HFFc6 (cell line): ENCODE measurements around the gene MPZL1. TPM values are rescaled to one million over a fixed set of nuclear protein-coding genes. Genes with fewer than 3 reads are reported as not detected.

Experiments used
- DNase-seq: peaks from one replicate; pipeline ENCODE4 v3.0.0-alpha.2; 2018
- H3K27ac Mint-ChIP-seq: 2 replicates; pipeline ENCODE4 v1.8.0; 2020; ENCODE audit warnings: mild to moderate bottlenecking, mixed read lengths
- H3K27me3 Mint-ChIP-seq: 2 replicates; pipeline ENCODE4 v1.8.0; 2021; ENCODE audit warnings: mild to moderate bottlenecking, moderate library complexity, mixed read lengths; ENCODE audit not compliant: insufficient read depth
- H3K36me3 Mint-ChIP-seq: 2 replicates; pipeline ENCODE4 v1.8.0; 2021; ENCODE audit warnings: low read depth, mixed read lengths
- H3K4me1 Mint-ChIP-seq: 2 replicates; pipeline ENCODE4 v1.8.0; 2020; ENCODE audit warnings: low read depth, mixed read lengths
- H3K4me3 Mint-ChIP-seq: 2 replicates; pipeline ENCODE4 v1.8.0; 2020; ENCODE audit warnings: mild to moderate bottlenecking, moderate library complexity, mixed read lengths
- H3K9me3 Mint-ChIP-seq: 2 replicates; pipeline ENCODE4 v1.8.0; 2020; ENCODE audit warnings: mild to moderate bottlenecking, mixed read lengths
- CTCF ChIP-seq: fragments of 200-600 bp; sonication (generic); IDR thresholded peaks from 2 replicates; pipeline ENCODE4 v1.5.0; 2021; ENCODE audit warnings: antibody characterized with exemption, mild to moderate bottlenecking
- total RNA-seq, 6 experiments: library from RNA; stranded (reverse); fragmentation: NEBNext Ultra II Directional; extraction: Animal tissue kit (Norgen Biotek cat#: 25700); gene quantifications; 2 replicates in 1 of 6; 3 replicates in 5 of 6; pipeline ENCODE4 v1.2.3, GENCODE V29; 2021

The MPZL1 gene
- total RNA-seq, 6 experiments from 2014 or later, result 147 to 188 (median 183) TPM

DNA sequence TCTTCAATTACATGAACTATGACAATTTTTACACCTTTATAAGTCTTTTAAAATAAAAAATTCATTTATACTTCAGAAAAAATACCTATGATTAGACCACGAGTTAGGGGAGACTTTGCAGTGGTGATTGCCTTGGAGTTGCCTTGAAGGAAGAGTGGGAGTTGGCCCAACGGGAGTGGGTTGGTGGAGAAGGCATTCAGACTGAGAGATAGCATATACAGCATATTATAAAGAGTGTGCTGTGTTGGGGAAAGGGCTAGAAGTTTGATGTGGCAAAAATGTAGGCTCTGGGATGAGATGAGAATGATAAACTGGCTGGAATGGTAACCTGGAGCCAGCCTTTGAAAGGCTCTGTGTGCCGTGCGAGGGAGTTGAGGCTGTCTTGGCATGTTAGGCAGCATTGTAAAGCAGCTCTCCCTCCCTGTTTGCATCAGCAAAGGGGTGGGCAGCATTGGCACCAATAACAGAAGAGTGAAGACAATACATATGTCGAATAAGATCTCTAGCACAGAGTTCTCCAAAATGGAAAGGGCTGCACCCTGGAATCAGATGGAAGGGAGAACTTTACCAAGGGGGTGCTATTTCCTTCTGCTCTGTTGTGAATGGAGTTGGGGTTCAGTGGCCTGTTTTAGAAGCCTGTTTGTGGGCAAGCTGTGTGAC, 24.4 kb downstream of the MPZL1 start:
- 0 out of 2 replicates have a peak overlapping the region, but pooled peaks have one; percentile 6 for H3K4me3 Mint-ChIP-seq
- H3K36me3 Mint-ChIP-seq, result peaks cover 6% of the 10 kb centered on the region
- peak; percentile 14; the same call in 1 of the 2 replicates for TF ChIP-seq CTCF
- no peaks in the 10 kb centered on the region for H3K9me3 Mint-ChIP-seq
- peaks cover 5% of the 10 kb centered on the region; the same call in 1 of the 2 replicates for H3K27me3 Mint-ChIP-seq
- no peak for DNase-seq
- H3K4me1 Mint-ChIP-seq, result peaks cover 78% of the 10 kb centered on the region
- H3K27ac Mint-ChIP-seq, result peak overlapping the region; percentile 18; the same call in 1 of the 2 replicates

DNA sequence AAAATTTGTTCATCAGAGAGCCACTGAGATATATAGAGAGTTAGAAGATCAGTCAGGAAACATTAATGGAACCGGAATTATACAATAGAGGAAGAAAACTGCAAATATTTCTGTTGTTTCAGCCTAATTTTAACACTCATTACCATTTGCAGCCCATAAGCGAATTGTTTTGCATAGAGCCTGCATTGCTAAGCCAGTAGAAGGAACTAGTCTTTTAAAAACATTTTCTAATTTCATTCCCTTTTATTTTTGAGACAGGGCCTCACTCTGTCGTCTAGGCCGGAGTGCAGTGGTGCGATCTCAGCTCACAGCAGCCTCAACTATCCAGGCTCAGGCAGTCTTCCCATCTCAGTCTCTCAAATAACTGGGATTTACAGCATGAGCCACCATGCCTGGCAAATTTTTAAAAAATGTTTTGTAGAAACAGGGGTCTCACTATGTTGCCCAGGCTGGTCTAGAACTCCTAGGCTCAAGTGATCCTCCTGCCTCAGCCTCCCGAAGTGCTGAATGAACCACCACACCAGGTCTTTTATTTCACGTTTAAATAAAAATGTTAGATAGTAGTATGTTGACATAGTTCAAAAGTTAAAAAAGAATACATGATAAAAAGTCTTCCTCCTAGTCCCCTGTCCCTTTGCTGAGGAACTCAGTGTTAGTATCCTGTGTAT, 25.3 kb downstream of the MPZL1 start:
- no peak for DNase-seq
- Mint-ChIP-seq H3K4me3 (no peak overlapping the region), H3K4me1 (peaks cover 87% of the 10 kb centered on the region), H3K36me3 (peaks cover 6% of the 10 kb centered on the region), H3K9me3 (no peaks in the 10 kb centered on the region), H3K27ac (peak overlapping the region; percentile 10), H3K27me3 (peaks cover 4% of the 10 kb centered on the region; the same call in 1 of the 2 replicates)
- TF ChIP-seq CTCF, result no peak

DNA sequence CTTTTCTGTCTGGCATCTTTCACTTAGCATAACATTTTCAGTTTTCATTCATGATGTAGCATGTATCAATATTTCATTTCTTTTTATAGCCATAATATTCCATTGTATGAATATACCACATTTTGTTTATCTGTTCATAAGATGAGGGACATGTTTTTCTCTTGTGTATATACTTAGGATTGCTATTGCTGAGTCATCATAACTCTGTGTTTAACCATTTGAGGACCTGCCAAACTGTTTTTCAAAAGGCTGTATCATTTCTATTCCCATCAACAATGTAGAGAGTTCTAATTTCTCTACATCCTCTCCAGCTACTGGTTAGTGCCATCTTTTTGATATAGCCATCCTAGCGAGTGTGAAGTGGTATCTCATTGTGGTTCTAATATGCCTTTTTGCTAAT, 26.2 kb downstream of the MPZL1 start:
- Mint-ChIP-seq H3K4me3 (no peak overlapping the region), H3K9me3 (no peaks in the 10 kb centered on the region), H3K27ac (peak overlapping the region; percentile 46), H3K27me3 (peaks cover 4% of the 10 kb centered on the region; the same call in 1 of the 2 replicates), H3K36me3 (peaks cover 10% of the 10 kb centered on the region), H3K4me1 (peaks cover 88% of the 10 kb centered on the region)
- no peak for TF ChIP-seq CTCF
- no peak for DNase-seq

DNA sequence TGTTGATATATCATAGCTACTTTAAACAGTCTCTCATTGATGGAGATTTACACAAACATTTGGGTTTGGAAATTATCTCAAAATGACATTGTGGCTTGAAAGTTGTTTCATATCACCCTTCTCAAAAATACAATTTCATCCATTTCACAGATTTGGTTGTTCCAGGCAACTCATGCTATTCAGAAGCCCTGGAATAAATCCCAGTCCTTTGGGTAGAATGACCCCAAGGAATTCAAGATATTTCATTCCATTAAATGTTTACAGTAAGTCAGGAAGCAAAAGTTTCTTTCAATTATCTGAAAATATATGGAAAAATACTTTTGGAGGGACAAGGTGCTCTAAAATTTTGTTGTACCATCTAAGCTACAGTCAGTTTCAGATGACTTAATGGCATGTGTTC, 27.1 kb downstream of the MPZL1 start:
- Mint-ChIP-seq H3K27ac (peak overlapping the region; percentile 76), H3K36me3 (peaks cover 4% of the 10 kb centered on the region; the same call in 1 of the 2 replicates), H3K4me3 (peak overlapping the region; percentile 48), H3K27me3 (peaks cover 4% of the 10 kb centered on the region; the same call in 1 of the 2 replicates), H3K4me1 (peaks cover 85% of the 10 kb centered on the region), H3K9me3 (no peaks in the 10 kb centered on the region)
- peak; percentile 5 for DNase-seq
- TF ChIP-seq CTCF, result no peak

GRCh38 chr1:167749741-167750140, 28.0 kb downstream of the MPZL1 start:
- Mint-ChIP-seq H3K27me3 (peaks cover 4% of the 10 kb centered on the region; the same call in 1 of the 2 replicates), H3K27ac (peak overlapping the region; percentile 76), H3K36me3 (0 out of 2 replicates have a peak, but pooled peaks cover 4% of the 10 kb centered on the region), H3K9me3 (no peaks in the 10 kb centered on the region), H3K4me3 (peak overlapping the region; percentile 48), H3K4me1 (peaks cover 80% of the 10 kb centered on the region)
- no peak for DNase-seq
- no peak for TF ChIP-seq CTCF
